ENCODE measurements around the gene GPSM1.

DNA sequence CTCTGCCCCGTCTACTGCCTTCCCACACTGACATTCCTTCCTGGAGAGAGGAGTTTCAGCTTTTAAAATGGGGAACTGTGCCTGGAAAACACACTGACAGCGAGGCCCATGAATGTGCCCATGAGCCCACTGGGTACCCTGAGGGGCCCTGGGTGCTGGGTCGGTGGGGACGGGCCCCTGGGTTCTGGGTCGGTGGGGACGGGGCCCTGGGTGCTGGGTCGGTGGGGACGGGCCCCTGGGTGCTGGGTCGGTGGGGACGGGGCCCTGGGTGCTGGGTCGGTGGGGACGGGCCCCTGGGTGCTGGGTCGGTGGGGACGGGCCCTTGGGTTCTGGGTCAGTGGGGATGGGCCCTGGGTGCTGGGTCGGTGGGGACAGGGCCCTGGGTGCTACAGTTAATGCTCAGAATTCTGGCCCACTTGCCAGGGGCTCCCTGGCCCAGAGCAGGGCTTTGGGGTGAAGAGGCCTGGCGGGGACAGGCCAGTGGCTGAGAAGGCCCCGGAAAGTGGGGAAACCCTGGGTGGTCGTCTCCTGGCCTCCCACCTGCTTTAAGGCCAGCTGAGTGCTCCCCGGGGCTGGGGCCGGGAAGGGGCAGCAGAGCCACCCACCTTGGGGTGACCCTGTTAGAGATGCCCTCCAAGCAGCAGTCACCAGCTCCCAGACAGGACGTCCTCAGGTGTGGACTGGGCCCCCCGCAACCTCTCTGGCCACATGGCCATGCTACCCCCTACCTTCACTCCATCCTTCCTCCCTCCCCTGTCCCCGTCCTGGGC is 2.5 kb downstream of the GPSM1 start:
- TF ChIP-seq, protein P1, sequence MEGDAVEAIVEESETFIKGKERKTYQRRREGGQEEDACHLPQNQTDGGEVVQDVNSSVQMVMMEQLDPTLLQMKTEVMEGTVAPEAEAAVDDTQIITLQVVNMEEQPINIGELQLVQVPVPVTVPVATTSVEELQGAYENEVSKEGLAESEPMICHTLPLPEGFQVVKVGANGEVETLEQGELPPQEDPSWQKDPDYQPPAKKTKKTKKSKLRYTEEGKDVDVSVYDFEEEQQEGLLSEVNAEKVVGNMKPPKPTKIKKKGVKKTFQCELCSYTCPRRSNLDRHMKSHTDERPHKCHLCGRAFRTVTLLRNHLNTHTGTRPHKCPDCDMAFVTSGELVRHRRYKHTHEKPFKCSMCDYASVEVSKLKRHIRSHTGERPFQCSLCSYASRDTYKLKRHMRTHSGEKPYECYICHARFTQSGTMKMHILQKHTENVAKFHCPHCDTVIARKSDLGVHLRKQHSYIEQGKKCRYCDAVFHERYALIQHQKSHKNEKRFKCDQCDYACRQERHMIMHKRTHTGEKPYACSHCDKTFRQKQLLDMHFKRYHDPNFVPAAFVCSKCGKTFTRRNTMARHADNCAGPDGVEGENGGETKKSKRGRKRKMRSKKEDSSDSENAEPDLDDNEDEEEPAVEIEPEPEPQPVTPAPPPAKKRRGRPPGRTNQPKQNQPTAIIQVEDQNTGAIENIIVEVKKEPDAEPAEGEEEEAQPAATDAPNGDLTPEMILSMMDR (IDR thresholded peaks at IDR 0.05), result no peak
- TF ChIP-seq POLR2A (IDR thresholded peaks at IDR 0.05), result no peak
